ENCODE results near the gene DUOXA2.

DNA sequence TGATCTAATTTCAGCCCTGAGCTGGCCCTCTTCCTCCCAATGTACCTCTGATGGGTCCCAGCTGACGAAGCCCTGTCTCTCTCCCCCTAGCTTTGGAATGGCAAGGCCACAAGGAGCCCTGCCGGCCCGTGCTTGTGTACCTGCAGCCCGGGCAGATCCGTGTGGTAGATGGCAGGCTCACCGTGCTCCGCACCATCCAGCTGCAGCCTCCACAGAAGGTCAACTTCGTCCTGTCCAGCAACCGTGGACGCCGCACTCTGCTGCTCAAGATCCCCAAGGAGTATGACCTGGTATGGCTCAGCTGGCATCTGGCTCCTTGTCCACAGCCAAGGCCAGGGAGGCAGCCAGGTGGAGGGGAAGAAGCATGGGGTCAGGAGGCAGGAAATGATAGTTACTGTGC, 29.8 kb downstream of the DUOXA2 start:
- TF ChIP-seq, protein P1, sequence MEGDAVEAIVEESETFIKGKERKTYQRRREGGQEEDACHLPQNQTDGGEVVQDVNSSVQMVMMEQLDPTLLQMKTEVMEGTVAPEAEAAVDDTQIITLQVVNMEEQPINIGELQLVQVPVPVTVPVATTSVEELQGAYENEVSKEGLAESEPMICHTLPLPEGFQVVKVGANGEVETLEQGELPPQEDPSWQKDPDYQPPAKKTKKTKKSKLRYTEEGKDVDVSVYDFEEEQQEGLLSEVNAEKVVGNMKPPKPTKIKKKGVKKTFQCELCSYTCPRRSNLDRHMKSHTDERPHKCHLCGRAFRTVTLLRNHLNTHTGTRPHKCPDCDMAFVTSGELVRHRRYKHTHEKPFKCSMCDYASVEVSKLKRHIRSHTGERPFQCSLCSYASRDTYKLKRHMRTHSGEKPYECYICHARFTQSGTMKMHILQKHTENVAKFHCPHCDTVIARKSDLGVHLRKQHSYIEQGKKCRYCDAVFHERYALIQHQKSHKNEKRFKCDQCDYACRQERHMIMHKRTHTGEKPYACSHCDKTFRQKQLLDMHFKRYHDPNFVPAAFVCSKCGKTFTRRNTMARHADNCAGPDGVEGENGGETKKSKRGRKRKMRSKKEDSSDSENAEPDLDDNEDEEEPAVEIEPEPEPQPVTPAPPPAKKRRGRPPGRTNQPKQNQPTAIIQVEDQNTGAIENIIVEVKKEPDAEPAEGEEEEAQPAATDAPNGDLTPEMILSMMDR (IDR thresholded peaks at IDR 0.05), result no peak
- TF ChIP-seq POLR2A (IDR thresholded peaks at IDR 0.05), result no peak
